HEK293T (cell line): ENCODE results near the gene OR2T5.
"Not testable (repeated sequence)": the region's sequence is repeated elsewhere in the genome, so short reads cannot be mapped to it uniquely, and the experiment has no call there.

Source experiments
- ARNT ChIP-seq: fragments of 450-650 bp; IDR thresholded peaks from 2 replicates; pipeline ENCODE4 v1.6.1; 2017; ENCODE audit warnings: mild to moderate bottlenecking
- ELF4 ChIP-seq: fragments of 450-650 bp; IDR thresholded peaks from 2 replicates; pipeline ENCODE4 v1.6.1; 2017; ENCODE audit warnings: antibody characterized with exemption
- FOXM1 ChIP-seq: fragments of 450-650 bp; IDR thresholded peaks from 2 replicates; pipeline ENCODE4 v1.6.1; 2017; ENCODE audit warnings: mild to moderate bottlenecking, borderline replicate concordance
- HDGF ChIP-seq: fragments of 450-650 bp; IDR thresholded peaks from 2 replicates; pipeline ENCODE4 v1.6.1; 2017; ENCODE audit warnings: antibody characterized with exemption, borderline replicate concordance
- LEF1 ChIP-seq: fragments of 450-650 bp; IDR thresholded peaks from 2 replicates; pipeline ENCODE4 v1.6.1; 2017; ENCODE audit warnings: mild to moderate bottlenecking, borderline replicate concordance
- NFRKB ChIP-seq: fragments of 450-650 bp; IDR thresholded peaks from 2 replicates; pipeline ENCODE4 v1.6.1; 2016; ENCODE audit warnings: mild to moderate bottlenecking, moderate library complexity
- PKNOX1 ChIP-seq: fragments of 450-650 bp; IDR thresholded peaks from 2 replicates; pipeline ENCODE4 v1.6.1; 2016
- TARDBP ChIP-seq: fragments of 450-650 bp; IDR thresholded peaks from 2 replicates; pipeline ENCODE4 v1.6.1; 2016
- ZNF384 ChIP-seq: fragments of 450-650 bp; IDR thresholded peaks from 2 replicates; pipeline ENCODE4 v1.6.1; 2016

DNA sequence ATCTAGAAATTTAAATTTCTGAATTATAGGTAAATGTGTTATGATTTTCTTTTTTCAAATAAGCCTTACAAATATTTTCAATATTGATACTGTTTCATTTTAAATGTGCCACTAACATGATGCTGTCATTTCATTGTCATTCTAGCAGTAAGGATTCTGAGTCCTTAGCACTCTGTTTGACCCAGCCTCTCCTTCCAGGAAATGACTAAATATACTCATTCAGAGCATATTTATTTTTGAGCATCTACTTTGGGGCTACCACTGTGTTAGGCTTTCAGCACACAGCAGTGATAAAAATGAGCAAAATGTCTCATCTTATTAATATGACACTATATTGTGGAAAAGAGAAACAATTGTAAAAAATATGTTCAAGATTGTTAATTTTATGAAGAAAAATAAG lies 21.8 kb downstream of the OR2T5 start:
- TF ChIP-seq LEF1, PKNOX1, HDGF, NFRKB, ARNT, TARDBP, ZNF384, FOXM1, ELF4: not testable (repeated sequence)
